Amniotic stem cell (primary cell): ENCODE results near the gene CCNL2.

Experiments used
- DNase-seq: peaks from one replicate; lab custom pipeline; 2025; lab: John Stamatoyannopoulos, UW

Gene CCNL2

DNA sequence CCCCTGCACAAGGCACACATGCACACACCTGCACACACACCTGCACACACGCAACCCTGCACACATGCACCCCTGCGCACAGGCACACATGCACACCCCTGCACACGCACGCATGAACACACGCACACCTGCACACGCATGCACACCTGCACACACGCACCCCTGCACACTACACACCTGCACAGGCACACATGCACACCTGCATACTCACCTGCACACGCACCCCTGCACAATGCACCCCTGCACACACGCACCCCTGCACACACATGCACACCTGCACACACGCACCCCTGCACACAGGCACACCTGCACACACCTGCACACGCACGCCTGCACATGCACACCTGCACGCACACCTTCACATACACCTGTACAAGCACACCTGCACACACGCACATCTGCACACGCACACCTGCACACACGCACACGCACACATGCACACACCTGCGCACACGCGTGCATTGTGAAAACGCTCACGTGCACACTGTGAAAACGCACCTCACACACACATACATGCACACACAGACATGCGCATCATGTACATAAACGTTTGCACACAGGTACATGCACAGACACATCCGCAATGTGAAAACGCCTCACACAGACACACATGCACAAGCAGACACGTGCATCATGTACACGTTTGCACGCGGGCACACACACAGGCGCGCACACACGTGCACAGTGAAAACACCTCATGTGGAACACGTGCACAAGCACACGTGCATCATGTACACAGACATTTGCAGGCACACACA, 58.2 kb downstream of the CCNL2 start:
- DNase-seq, result no peak

DNA sequence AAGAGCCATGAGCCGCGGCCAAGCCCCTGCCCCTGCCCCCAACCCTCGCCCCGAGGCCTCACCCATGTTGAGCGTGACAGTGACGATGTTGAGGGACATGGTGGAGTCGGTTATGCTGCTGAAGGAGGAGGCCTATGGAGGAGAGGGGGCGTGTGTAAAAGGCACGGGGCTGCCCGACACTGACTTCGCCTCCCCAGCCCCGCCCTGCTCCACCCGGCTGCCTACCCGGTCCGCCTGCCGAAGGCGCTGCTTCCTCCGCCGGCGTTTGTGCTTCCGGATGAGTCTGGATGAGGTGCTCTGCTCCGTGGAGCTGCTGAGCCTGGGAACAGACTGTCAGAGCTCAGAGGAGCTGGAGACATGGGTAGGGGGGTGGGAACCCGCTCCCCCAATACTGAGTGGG, 59.0 kb downstream of the CCNL2 start:
- no peak for DNase-seq

DNA sequence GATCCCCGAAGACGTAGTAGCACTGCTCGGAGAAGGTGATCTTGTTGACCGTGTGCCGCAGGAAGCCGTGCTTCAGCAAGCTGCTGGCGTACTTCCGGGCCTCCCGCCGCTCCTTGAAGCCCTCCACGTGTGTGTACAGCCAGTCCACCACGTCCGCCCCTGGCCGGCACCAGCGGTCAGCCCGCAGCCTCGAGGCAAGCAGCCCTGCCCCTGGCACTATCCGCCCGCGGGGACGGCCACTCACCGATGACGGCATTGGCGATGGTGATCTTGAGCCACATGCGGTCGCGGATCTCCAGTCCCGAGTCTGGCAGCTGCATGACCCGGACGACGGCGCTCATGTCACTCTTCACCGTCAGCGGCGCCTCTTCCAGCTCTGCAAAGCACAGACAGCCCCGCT, 60.9 kb downstream of the CCNL2 start:
- no peak for DNase-seq

DNA sequence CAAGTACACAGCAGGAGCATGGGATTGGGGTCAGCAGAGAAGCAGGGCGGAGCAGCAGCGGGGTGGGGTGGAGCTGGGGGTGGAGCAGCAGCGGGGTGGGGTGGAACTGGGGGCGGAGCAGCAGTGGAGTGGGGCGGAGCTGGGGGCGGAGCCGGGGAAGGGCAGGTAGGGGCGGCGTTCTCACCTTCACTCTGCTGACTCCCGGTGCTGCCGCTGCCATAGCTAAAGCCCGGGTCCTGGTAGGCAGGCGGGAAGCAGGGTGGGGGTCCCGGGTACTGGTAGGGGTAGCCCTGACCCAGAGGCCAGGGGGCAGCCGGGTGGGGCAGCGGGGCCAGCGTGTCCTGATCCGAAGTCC, 61.4 kb downstream of the CCNL2 start:
- DNase-seq, result no peak

DNA sequence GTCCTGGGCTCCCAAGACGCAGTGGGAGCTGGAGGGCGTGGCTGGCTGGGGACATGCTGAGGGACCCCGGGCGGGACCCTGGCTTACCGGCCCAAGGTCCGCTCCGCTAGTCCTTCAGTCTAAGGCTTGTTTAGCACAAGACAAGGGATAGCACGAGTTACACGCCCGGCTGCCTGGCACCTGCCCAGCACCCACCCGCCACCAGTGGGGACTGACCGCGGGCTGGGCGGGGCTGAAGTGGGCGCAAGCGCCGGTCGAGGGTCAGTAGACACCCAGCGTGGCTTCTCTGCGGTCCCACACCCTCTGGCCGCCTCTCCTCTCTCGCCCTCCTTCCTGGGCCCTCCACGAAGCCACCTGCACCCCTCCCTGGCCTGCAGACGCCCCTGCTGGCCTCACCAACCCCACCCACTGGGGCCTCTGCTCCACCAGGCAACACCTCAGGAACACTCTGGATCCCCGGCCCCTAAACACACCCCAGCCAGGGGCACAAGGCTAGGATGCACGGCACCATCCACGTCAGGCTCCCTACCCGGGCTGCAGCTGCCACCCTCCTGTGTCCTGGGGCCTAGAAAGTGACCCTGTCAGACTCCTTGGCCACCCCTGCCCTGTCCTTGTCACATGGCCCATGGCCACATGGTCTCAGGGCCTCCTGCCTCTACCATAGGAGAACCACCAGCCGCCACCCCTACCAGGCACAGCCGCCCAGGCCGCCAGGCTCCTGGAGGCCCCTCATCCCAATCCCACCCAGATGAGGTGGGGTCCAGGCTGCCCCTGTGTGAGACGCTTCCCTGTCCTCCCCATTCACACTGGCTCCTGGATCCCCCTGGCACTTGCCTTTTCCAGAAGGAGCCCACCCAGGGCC, 62.0 kb downstream of the CCNL2 start:
- DNase-seq, result no peak

DNA sequence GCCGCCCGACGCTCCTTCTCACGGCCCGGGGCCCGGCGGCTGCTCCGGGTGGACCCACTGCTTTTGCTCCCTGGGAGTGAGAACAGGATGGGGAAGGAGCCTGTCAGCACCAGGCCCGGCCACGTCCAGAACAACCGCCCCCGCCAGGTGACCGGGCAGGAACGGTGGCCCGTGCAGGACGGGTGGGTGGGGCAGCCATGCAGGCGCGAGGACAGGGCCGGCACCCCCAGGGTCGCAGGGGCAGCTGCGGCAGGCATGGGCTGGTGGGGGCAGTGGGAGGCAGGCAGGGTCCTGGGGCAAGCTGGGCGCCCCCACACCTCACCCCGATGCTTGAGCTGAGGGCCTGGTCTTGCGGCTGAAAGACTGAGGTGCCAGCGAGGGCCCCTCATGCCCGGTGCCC, 62.7 kb downstream of the CCNL2 start:
- no peak for DNase-seq

DNA sequence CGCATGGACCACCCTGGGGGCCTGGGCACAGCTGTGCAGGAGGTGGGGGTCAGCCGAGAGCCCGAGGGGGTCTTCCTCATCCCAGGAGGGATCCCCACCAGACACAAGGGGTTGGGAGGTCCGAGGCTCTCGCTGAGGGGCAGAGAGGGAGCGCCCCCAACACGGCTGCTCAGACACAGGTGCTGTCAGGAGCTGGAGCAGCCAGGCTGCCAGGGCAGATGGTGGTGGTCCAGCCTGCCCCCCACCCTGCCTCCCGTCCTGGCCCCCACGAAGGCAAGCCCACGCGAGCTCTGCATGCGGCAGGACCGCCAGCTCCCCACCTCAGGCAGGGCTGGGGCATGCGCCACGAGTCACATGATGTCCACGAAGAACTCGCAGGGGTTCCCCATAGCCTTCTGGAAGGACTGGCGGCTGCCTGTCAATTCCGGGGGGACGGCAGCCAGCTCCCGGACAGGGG, 63.3 kb downstream of the CCNL2 start:
- no peak for DNase-seq
